HepG2 (cell line): Measurements from ENCODE around the gene IFITM5. TPM values are rescaled to one million over a fixed set of nuclear protein-coding genes. Genes with fewer than 3 reads are reported as not detected.

ENCODE experiments used
- ATAC-seq: fragments of 200-7000 bp; cut with Tn5 transposase; 3 replicates; pipeline ENCODE4 v1.9.1; 2020; ENCODE audit warnings: mild to moderate bottlenecking, moderate library complexity
- BruUV-seq: library from RNA; stranded (reverse); fragments of 400-500 nt; replicated peaks from 2 replicates; lab custom pipeline; 2021; lab: Mats Ljungman, UMichigan
- CTCF ChIA-PET: fragments of 300-600 bp; formaldehyde crosslinking; extraction: SDS; loops from one replicate; lab custom pipeline; 2021; ENCODE audit warnings: low total read pairs, inconsistent platforms, low intra/inter-chr PET ratio; lab: Yijun Ruan, JAX
- POLR2A ChIA-PET: fragments of 350-600 bp; sonication (Branson Sonifier 250); formaldehyde crosslinking; loops from one replicate; lab custom pipeline; 2020; ENCODE audit warnings: antibody characterized with exemption, inconsistent platforms; lab: Yijun Ruan, JAX
- DNase-seq: peaks from one replicate; pipeline ENCODE4 v3.0.0-alpha.2; 2015; ENCODE audit warnings: low spot score
- FAIRE-seq: peaks from 3 replicates; lab custom pipeline; 2011; peaks lifted over from hg19 to GRCh38; lab: Jason Lieb, UNC
- H2AFZ ChIP-seq: one replicate; pipeline ENCODE4 v1.6.1; 2011; ENCODE audit warnings: low read length, inconsistent platforms
- H3K27ac ChIP-seq: fragments of 300-600 bp; 3 replicates; pipeline ENCODE4 v1.8.0; 2011; ENCODE audit warnings: mixed run types, mild to moderate bottlenecking, mixed read lengths, low read length, inconsistent platforms; ENCODE audit not compliant: insufficient read depth; ENCODE audit errors: extremely low read length
- H3K27me3 ChIP-seq, 2 experiments: fragments of 200-600 bp in 1 of 2; 2 replicates in 1 of 2; 3 replicates in 1 of 2; pipeline versions ENCODE4 v1.6.0 to v1.8.0; 2011; ENCODE audit warnings: low read length in 2 of 2, mild to moderate bottlenecking in 2 of 2, moderate library complexity in 2 of 2, inconsistent platforms in 1 of 2; ENCODE audit not compliant: insufficient read depth in 2 of 2, control insufficient read depth in 1 of 2
- H3K36me3 ChIP-seq, 2 experiments: fragments of 200-600 bp in 1 of 2; replicated peaks in 1 of 2; 2 replicates in 1 of 2; 3 replicates in 1 of 2; pipeline versions ENCODE4 v1.5.1 to v1.8.0; 2011; ENCODE audit warnings: low read length in 2 of 2, inconsistent platforms in 1 of 2; ENCODE audit not compliant: insufficient read depth in 2 of 2, control insufficient read depth in 1 of 2
- H3K4me1 ChIP-seq: 2 replicates; pipeline ENCODE4 v1.5.1; 2012; ENCODE audit warnings: low read length, inconsistent platforms; ENCODE audit not compliant: insufficient read depth
- H3K4me2 ChIP-seq: 2 replicates; pipeline ENCODE4 v1.6.0; 2011; ENCODE audit warnings: low read depth, low read length, inconsistent platforms
- H3K4me3 ChIP-seq, 3 experiments: fragments of 200-600 bp in 1 of 3; sonication (generic), shearing (Covaris generic) in 1 of 3; replicated peaks in 1 of 3; 2 replicates each; pipeline ENCODE4 v1.5.1; 2011 to 2016; ENCODE audit warnings: low read length in 3 of 3, inconsistent platforms in 2 of 3, low read depth in 2 of 3, mild to moderate bottlenecking in 2 of 3, control low read depth in 1 of 3, mixed read lengths in 1 of 3; ENCODE audit not compliant: insufficient read depth in 1 of 3
- H3K79me2 ChIP-seq: one replicate; pipeline ENCODE4 v1.6.1; 2011; ENCODE audit warnings: low read length, inconsistent platforms; ENCODE audit not compliant: insufficient read depth
- H3K9ac ChIP-seq: 2 replicates; pipeline ENCODE4 v1.6.0; 2011; ENCODE audit warnings: mild to moderate bottlenecking, low read depth, low read length, inconsistent platforms; ENCODE audit not compliant: insufficient read depth
- H3K9me3 ChIP-seq: 2 replicates; pipeline ENCODE4 v1.5.1; 2012; ENCODE audit warnings: mild to moderate bottlenecking, low read length
- H4K20me1 ChIP-seq: 2 replicates; pipeline ENCODE4 v1.6.0; 2011; ENCODE audit warnings: inconsistent platforms, mild to moderate bottlenecking, low read length, moderate library complexity; ENCODE audit not compliant: insufficient read depth
- AFF4 ChIP-seq: sonication (generic); formaldehyde crosslinking; IDR thresholded peaks from 2 replicates; pipeline ENCODE4 v1.4.0; 2020; ENCODE audit warnings: missing genetic modification reagents
- CBFB ChIP-seq: sonication (generic); formaldehyde crosslinking; IDR thresholded peaks from 2 replicates; pipeline ENCODE4 v1.4.0; 2020; ENCODE audit warnings: missing genetic modification reagents
- CENPBD1 ChIP-seq: sonication (generic); formaldehyde crosslinking; IDR thresholded peaks from 2 replicates; pipeline ENCODE4 v1.8.0; 2022; ENCODE audit warnings: missing genetic modification reagents, low read depth, mild to moderate bottlenecking, borderline replicate concordance
- HOXD1 ChIP-seq: sonication (generic); formaldehyde crosslinking; IDR thresholded peaks from 2 replicates; pipeline ENCODE4 v1.5.0; 2020; ENCODE audit warnings: missing genetic modification reagents
- NCOA1 ChIP-seq: sonication (generic); formaldehyde crosslinking; IDR thresholded peaks from 2 replicates; pipeline ENCODE4 v1.9.0; 2021; ENCODE audit warnings: missing genetic modification reagents
- NCOA5 ChIP-seq: sonication (generic); formaldehyde crosslinking; IDR thresholded peaks from 2 replicates; pipeline ENCODE4 v1.4.0; 2020; ENCODE audit warnings: missing genetic modification reagents
- NPAS2 ChIP-seq: sonication (generic); formaldehyde crosslinking; IDR thresholded peaks from 2 replicates; pipeline ENCODE4 v1.8.0; 2022; ENCODE audit warnings: mild to moderate bottlenecking, missing genetic modification reagents, borderline replicate concordance
- TSC22D2 ChIP-seq: sonication (generic); formaldehyde crosslinking; IDR thresholded peaks from 2 replicates; pipeline ENCODE4 v1.5.1; 2020; ENCODE audit warnings: missing genetic modification reagents, mild to moderate bottlenecking, borderline replicate concordance
- WIZ ChIP-seq: sonication (generic); formaldehyde crosslinking; IDR thresholded peaks from 2 replicates; pipeline ENCODE4 v1.5.1; 2020; ENCODE audit warnings: mild to moderate bottlenecking, missing genetic modification reagents
- ZBTB2 ChIP-seq: sonication (generic); formaldehyde crosslinking; IDR thresholded peaks from 2 replicates; pipeline ENCODE4 v1.8.0; 2022; ENCODE audit warnings: low read depth, missing genetic modification reagents
- ZNF558 ChIP-seq: sonication (generic); formaldehyde crosslinking; IDR thresholded peaks from 2 replicates; pipeline ENCODE4 v1.9.0; 2022; ENCODE audit warnings: mild to moderate bottlenecking, missing genetic modification reagents, borderline replicate concordance
- ZNF746 ChIP-seq: sonication (generic); formaldehyde crosslinking; IDR thresholded peaks from 2 replicates; pipeline ENCODE4 v1.8.0; 2022; ENCODE audit warnings: mild to moderate bottlenecking, missing genetic modification reagents
- WGBS: methylation state at CpG from one replicate; pipeline ENCODE4 v1.1.6; 2017; ENCODE audit warnings: low lambda C conversion rate; 5-methylcytosine and 5-hydroxymethylcytosine counted together
- in situ Hi-C: cut with HindIII; loops from 2 replicates; pipeline ENCODE4 v1.10.0; 2017; ENCODE audit warnings: low pct_unique_long_range_greater_than_20kb; ENCODE audit not compliant: extremely low pct_ligation_motif_present
- intact Hi-C: fragments of 100-400 bp; cut with micrococcal nuclease; formaldehyde crosslinking; loops from one replicate; pipeline ENCODE4 v1.10.0; 2022; ENCODE audit not compliant: unreplicated experiment
- polyA plus RNA-seq, 8 experiments: library from polyadenylated mRNA; depleted of rRNA in 3 of 8; stranded (reverse) in 7 of 8; unstranded in 1 of 8; fragments of >200 nt; fragmentation: Illumina TruSeq in 4 of 8; extraction: Trizol in 4 of 8; gene quantifications; 2 replicates each; pipeline versions ENCODE4 v1.2.1 to v1.2.3, GENCODE V29; 2011 to 2016; ENCODE audit warnings: low read depth in 4 of 8, missing spikeins in 1 of 8, mixed read lengths in 1 of 8; ENCODE audit not compliant: insufficient read depth in 1 of 8
- total RNA-seq, 5 experiments: library from RNA; depleted of rRNA; stranded (reverse); fragments of >200 nt; fragmentation: Illumina TruSeq; extraction: Trizol; gene quantifications; 2 replicates each; pipeline ENCODE4 v1.2.3, GENCODE V29; 2016; ENCODE audit warnings: low read depth in 1 of 5

Gene IFITM5
- total and polyA plus RNA-seq, 2 of the 13 experiments (the other 11 are each of a cell fraction or from before 2014, with no cell fraction given): not detected

DNA sequence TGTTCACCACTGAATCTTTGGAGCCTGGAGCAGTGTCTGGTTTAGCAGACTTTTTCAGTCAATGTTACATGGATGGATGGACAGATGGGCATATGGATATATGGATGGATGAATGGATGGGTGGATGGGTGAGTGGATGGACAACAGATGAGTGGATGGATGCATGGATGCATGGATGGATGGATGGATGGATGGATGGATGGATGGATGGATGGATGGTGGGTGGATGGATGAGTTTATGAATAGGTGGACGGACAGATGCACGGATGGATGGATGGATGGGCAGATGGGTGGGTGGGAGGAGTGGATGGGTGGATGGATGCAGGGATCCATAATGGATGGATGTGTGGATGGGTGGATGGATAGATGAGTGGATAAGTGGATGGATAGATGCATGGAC lies 43.5 kb downstream of the IFITM5 start:
- Histone ChIP-seq H3K27me3 (peaks cover 0 to 7% of the 10 kb centered on the region in 2 experiments; a peak in 1 of 5 replicates), H3K36me3 (peaks cover 17 to 25% of the 10 kb centered on the region in 2 experiments; a peak in 4 of 5 replicates), H3K27ac (no peak overlapping the region), H4K20me1 (no peaks in the 10 kb centered on the region), H3K9me3 (no peaks in the 10 kb centered on the region), H3K4me2 (no peak overlapping the region), H3K79me2 (no peaks in the 10 kb centered on the region), H3K9ac (no peak overlapping the region), H3K4me3 (no peak overlapping the region), H3K4me1 (peaks cover 8% of the 10 kb centered on the region; the same call in 1 of the 2 replicates), H2AFZ (no peak overlapping the region)
- no TSS peak for BruUV-seq
- DNase-seq (no peak), FAIRE-seq (no peak), ATAC-seq (no peak)
- intact Hi-C loops: no loop called here
- TF ChIP-seq ZNF746 (CRISPR knock-in tag): no peak
- ChIA-PET POLR2A (no interaction called here), CTCF (no interaction called here)
- in situ Hi-C loops: no loop called here
- WGBS: 86% methylated on average over 2 of the region's 2 CpGs

DNA sequence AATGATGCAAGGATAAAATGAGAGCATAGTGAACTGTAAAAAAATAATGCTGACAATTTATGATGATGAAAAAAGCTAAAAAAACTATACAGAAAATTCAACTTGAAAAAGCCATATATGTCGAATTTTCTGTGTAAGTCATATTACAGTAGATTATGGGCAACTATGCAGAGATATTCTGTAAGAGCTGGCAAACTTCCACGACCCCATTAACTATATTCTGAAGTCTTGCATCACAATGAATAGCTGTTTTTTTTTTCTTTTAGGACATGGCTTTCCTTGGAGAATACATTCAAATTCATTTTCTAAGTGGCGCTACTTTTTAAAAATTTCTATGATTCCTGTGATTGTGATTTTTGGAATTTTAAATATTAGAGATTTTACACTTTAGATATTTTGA lies 44.1 kb downstream of the IFITM5 start:
- Histone ChIP-seq H3K4me3 (no peak overlapping the region), H3K9ac (no peak overlapping the region), H4K20me1 (no peaks in the 10 kb centered on the region), H3K27ac (no peak overlapping the region), H2AFZ (no peak overlapping the region), H3K4me2 (no peak overlapping the region), H3K9me3 (no peaks in the 10 kb centered on the region), H3K36me3 (peaks cover 18 to 31% of the 10 kb centered on the region in 2 experiments; a peak in 4 of 5 replicates), H3K79me2 (no peaks in the 10 kb centered on the region), H3K27me3 (peaks cover 0 to 7% of the 10 kb centered on the region in 2 experiments; a peak in 1 of 5 replicates), H3K4me1 (peaks cover 8% of the 10 kb centered on the region; the same call in 1 of the 2 replicates)
- ATAC-seq (no peak), DNase-seq (no peak), FAIRE-seq (no peak)
- 43% methylated on average over 3 of the region's 3 CpGs for WGBS
- TF ChIP-seq ZBTB2 (CRISPR knock-in tag) (no peak), AFF4 (no peak), NCOA5 (CRISPR knock-in tag) (no peak), CBFB (no peak), NCOA1 (CRISPR knock-in tag) (no peak), WIZ (CRISPR knock-in tag) (no peak), TSC22D2 (no peak), ZNF558 (CRISPR knock-in tag) (no peak), CENPBD1 (no peak), HOXD1 (no peak), NPAS2 (CRISPR knock-in tag) (no peak)
- CTCF ChIA-PET: no interaction called here
- BruUV-seq: no TSS peak
- in situ Hi-C loops (no loop called here), intact Hi-C loops (no loop called here)
- POLR2A ChIA-PET: no interaction called here
